Measurements from ENCODE around the gene BRD9.

BRD9 gene

DNA sequence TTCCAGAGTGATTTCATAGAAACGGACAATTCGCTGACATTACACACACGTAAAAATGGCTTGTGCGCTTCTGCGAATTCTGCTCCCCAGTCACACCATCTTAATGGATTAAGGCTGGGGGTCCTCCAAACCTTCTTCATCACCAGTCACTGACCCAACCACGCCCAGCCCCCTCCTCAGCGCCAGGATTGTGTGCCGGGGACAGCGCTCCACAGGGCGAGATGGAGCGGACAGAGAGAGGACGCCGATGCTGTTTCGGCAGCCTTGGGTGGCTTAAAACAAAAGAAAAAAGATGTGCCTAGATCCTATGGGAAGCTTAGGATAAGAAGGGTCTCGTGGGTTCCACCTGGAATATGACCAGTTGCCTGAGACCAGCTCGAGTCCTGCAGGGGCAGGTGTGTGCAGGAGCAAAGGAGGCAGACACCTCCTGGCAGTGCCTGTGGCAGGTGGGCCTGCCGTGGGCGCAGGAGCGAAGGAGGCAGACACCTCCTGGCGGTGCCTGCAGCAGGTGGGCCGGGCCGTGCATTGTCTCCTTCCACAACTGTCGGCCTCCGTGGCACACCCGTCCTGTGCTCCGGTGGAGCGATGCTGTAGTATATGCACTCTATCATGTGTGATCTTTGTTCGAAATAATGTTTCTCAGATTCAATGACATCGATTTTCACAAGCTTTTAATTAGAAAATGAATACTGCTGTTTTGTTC is 20.9 kb downstream of the BRD9 start:
- ChIA-PET CTCF (no interaction called here), POLR2A (no interaction called here)
- no peak for DNase-seq
- Histone ChIP-seq H3K4me1 (ENCODE audit: control extremely low read depth in 1 of 4, control insufficient read depth in 4 of 4, insufficient read depth in 4 of 4, low read length in 3 of 4) (no peaks in the 10 kb centered on the region), H3K27ac (ENCODE audit: insufficient read depth in 1 of 2, low read depth in 1 of 2, low read length in 2 of 2, poor library complexity in 1 of 2, severe bottlenecking in 2 of 2) (no peak overlapping the region), H3K9me3 (ENCODE audit: control extremely low read depth in 1 of 5, control insufficient read depth in 4 of 5, insufficient read depth in 2 of 5, low read depth in 1 of 5, low read length in 4 of 5) (no peaks in the 10 kb centered on the region), H3K4me3 (ENCODE audit: control insufficient read depth in 1 of 7, extremely low read depth in 1 of 7, insufficient read depth in 4 of 7, low read depth in 2 of 7, low read length in 6 of 7) (no peak overlapping the region), H3K27me3 (replicated peaks in 2 of 5; ENCODE audit: control insufficient read depth in 4 of 5, insufficient read depth in 5 of 5, low read length in 4 of 5) (no peaks in the 10 kb centered on the region), H3K36me3 (ENCODE audit: control insufficient read depth in 4 of 4, insufficient read depth in 4 of 4, low read length in 3 of 4) (peaks cover 20 to 93% (median 83%) of the 10 kb centered on the region in 4 experiments)
- WGBS (ENCODE audit: insufficient coverage): 94% methylated on average over 26 of the region's 29 CpGs

DNA sequence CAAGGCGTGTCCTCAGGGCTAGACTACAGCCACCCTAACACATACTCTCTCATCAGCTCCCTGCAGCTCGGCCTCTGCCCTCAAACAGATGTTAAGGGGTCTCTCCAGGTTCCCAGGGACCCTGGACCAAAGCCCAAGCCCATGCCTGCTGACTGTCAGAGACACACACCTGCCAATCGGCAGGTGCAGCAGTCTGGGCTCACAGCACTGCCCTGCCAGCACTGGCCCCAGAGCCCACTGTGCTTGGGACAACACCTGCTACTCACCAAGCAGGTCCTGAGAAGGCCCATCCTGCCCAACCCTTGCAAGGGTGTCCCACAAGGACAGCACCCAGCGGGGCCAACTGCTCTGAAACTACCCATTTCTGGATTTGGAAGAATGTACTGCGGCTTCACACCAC is 21.6 kb downstream of the BRD9 start:
- no peak for DNase-seq
- ChIA-PET POLR2A (no interaction called here), CTCF (no interaction called here)
- H3K27me3 ChIP-seq (replicated peaks in 2 of 5; ENCODE audit: control insufficient read depth in 4 of 5, insufficient read depth in 5 of 5, low read length in 4 of 5): no peaks in the 10 kb centered on the region
- H3K9me3 ChIP-seq (ENCODE audit: control extremely low read depth in 1 of 5, control insufficient read depth in 4 of 5, insufficient read depth in 2 of 5, low read depth in 1 of 5, low read length in 4 of 5): no peaks in the 10 kb centered on the region
- 100% methylated on average over 5 of the region's 5 CpGs for WGBS (ENCODE audit: insufficient coverage)
- H3K36me3 ChIP-seq (ENCODE audit: control insufficient read depth in 4 of 4, insufficient read depth in 4 of 4, low read length in 3 of 4): peaks cover 20 to 92% (median 83%) of the 10 kb centered on the region in 4 experiments
- H3K27ac ChIP-seq (ENCODE audit: insufficient read depth in 1 of 2, low read depth in 1 of 2, low read length in 2 of 2, poor library complexity in 1 of 2, severe bottlenecking in 2 of 2): no peak overlapping the region
- no peak overlapping the region for H3K4me3 ChIP-seq (ENCODE audit: control insufficient read depth in 1 of 7, extremely low read depth in 1 of 7, insufficient read depth in 4 of 7, low read depth in 2 of 7, low read length in 6 of 7)
- no peaks in the 10 kb centered on the region for H3K4me1 ChIP-seq (ENCODE audit: control extremely low read depth in 1 of 4, control insufficient read depth in 4 of 4, insufficient read depth in 4 of 4, low read length in 3 of 4)

DNA sequence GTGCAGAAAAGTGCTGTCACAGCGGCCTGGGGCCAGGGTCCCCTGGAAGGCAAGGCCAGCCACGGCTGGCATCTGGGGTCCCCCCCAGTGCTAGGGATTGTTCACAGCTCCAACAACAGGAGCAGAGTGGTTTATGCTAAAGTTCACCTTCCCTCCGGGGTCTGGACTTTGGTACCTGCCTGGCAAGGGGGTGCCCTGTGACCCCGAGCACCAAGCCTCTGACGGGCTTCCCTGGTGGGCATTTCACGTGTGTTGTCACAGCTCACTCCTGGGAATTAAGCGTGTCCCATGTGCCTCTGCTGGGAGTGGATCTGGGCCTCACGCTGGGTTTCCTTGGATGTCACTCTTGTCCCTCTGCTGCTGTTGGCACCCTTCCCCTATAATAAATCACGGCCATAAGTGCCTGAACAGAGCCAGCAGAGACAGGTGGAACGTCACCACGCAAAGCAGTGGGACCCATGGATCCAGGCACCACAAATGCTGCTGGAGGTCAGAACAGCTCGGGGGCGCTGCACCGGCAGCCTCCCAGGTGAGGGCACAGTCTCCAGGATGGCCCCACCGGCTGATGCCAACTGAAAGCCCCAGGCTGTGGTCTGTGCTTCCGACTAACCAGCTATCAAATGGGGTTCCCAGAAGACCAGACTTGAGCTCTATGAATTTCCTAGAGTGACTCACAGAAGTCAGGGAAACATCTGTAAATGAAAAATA is 24.0 kb downstream of the BRD9 start:
- CTCF ChIA-PET: no interaction called here
- Histone ChIP-seq H3K27ac (ENCODE audit: insufficient read depth in 1 of 2, low read depth in 1 of 2, low read length in 2 of 2, poor library complexity in 1 of 2, severe bottlenecking in 2 of 2) (no peak overlapping the region), H3K4me1 (ENCODE audit: control extremely low read depth in 1 of 4, control insufficient read depth in 4 of 4, insufficient read depth in 4 of 4, low read length in 3 of 4) (no peaks in the 10 kb centered on the region), H3K27me3 (replicated peaks in 2 of 5; ENCODE audit: control insufficient read depth in 4 of 5, insufficient read depth in 5 of 5, low read length in 4 of 5) (no peaks in the 10 kb centered on the region), H3K36me3 (ENCODE audit: control insufficient read depth in 4 of 4, insufficient read depth in 4 of 4, low read length in 3 of 4) (peaks cover 21 to 96% (median 87%) of the 10 kb centered on the region in 4 experiments), H3K9me3 (ENCODE audit: control extremely low read depth in 1 of 5, control insufficient read depth in 4 of 5, insufficient read depth in 2 of 5, low read depth in 1 of 5, low read length in 4 of 5) (no peaks in the 10 kb centered on the region), H3K4me3 (ENCODE audit: control insufficient read depth in 1 of 7, extremely low read depth in 1 of 7, insufficient read depth in 4 of 7, low read depth in 2 of 7, low read length in 6 of 7) (no peak overlapping the region)
- WGBS (ENCODE audit: insufficient coverage): 98% methylated on average over 16 of the region's 16 CpGs
- POLR2A ChIA-PET: no interaction called here
- DNase-seq: no peak

DNA sequence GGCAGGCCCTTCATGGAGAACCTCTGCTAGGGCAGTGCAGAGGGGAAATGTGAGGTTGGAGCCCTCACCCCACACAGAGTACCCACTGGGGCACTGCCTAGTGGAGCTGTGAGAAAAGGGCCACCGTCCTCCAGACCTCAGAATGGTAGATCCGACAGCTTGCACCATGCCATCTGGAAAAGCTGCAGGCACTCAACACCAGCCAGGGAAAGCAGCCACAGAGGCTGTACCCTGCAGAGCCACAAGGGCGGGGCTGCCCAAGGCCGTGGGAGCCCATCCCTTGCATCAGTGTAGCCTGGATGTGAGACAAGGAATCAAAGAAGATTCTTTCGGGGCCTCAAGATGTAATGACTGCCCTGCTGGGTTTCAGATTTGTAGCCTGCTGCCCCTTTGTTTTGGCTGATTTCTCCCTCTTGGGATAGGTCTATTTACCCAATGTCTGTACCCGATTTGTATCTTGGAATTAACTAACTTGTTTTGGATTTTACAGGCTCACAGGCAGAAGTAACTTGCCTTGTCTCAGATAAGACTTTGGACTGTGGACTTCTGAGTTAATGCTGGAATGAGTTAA is 25.2 kb downstream of the BRD9 start:
- Histone ChIP-seq H3K9me3 (ENCODE audit: control extremely low read depth in 1 of 5, control insufficient read depth in 4 of 5, insufficient read depth in 2 of 5, low read depth in 1 of 5, low read length in 4 of 5) (no peaks in the 10 kb centered on the region), H3K4me3 (ENCODE audit: control insufficient read depth in 1 of 7, extremely low read depth in 1 of 7, insufficient read depth in 4 of 7, low read depth in 2 of 7, low read length in 6 of 7) (no peak overlapping the region), H3K27me3 (replicated peaks in 2 of 5; ENCODE audit: control insufficient read depth in 4 of 5, insufficient read depth in 5 of 5, low read length in 4 of 5) (no peaks in the 10 kb centered on the region), H3K27ac (ENCODE audit: insufficient read depth in 1 of 2, low read depth in 1 of 2, low read length in 2 of 2, poor library complexity in 1 of 2, severe bottlenecking in 2 of 2) (no peak overlapping the region), H3K36me3 (ENCODE audit: control insufficient read depth in 4 of 4, insufficient read depth in 4 of 4, low read length in 3 of 4) (peaks cover 15 to 99% (median 88%) of the 10 kb centered on the region in 4 experiments), H3K4me1 (ENCODE audit: control extremely low read depth in 1 of 4, control insufficient read depth in 4 of 4, insufficient read depth in 4 of 4, low read length in 3 of 4) (no peaks in the 10 kb centered on the region)
- ChIA-PET CTCF (no interaction called here), POLR2A (no interaction called here)
- DNase-seq: no peak
- WGBS (ENCODE audit: insufficient coverage): 100% methylated on average over 6 of the region's 6 CpGs

DNA sequence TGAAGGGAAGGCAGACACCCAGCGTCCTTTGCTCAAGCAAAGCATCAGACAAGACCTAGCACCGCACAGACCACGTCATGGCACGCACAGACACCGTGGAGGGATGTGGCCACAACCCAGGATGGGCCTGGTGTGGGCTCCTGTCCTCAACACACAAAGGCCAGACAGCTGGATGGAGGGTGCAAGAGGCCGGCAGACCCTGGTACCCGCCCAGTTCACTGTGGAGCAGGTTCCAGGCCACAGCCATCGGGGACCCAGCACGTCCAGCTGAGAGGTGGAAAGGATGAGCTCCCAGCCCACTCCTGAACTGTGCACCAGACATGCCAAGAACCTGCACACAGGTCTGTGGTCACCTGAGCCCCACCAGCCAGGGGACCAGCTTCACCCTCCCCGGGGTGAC is 26.8 kb downstream of the BRD9 start:
- H3K27ac ChIP-seq (ENCODE audit: insufficient read depth in 1 of 2, low read depth in 1 of 2, low read length in 2 of 2, poor library complexity in 1 of 2, severe bottlenecking in 2 of 2): no peak overlapping the region
- 95% methylated on average over 10 of the region's 10 CpGs for WGBS (ENCODE audit: insufficient coverage)
- H3K4me1 ChIP-seq (ENCODE audit: control extremely low read depth in 1 of 4, control insufficient read depth in 4 of 4, insufficient read depth in 4 of 4, low read length in 3 of 4): peaks cover 0 to 8% (median under 1%) of the 10 kb centered on the region in 4 experiments
- no peaks in the 10 kb centered on the region for H3K9me3 ChIP-seq (ENCODE audit: control extremely low read depth in 1 of 5, control insufficient read depth in 4 of 5, insufficient read depth in 2 of 5, low read depth in 1 of 5, low read length in 4 of 5)
- no peaks in the 10 kb centered on the region for H3K27me3 ChIP-seq (replicated peaks in 2 of 5; ENCODE audit: control insufficient read depth in 4 of 5, insufficient read depth in 5 of 5, low read length in 4 of 5)
- ChIA-PET CTCF (no interaction called here), POLR2A (no interaction called here)
- no peak for DNase-seq
- peaks cover 14 to 88% (median 77%) of the 10 kb centered on the region in 4 experiments for H3K36me3 ChIP-seq (ENCODE audit: control insufficient read depth in 4 of 4, insufficient read depth in 4 of 4, low read length in 3 of 4)
- H3K4me3 ChIP-seq (ENCODE audit: control insufficient read depth in 1 of 7, extremely low read depth in 1 of 7, insufficient read depth in 4 of 7, low read depth in 2 of 7, low read length in 6 of 7): no peak overlapping the region

DNA sequence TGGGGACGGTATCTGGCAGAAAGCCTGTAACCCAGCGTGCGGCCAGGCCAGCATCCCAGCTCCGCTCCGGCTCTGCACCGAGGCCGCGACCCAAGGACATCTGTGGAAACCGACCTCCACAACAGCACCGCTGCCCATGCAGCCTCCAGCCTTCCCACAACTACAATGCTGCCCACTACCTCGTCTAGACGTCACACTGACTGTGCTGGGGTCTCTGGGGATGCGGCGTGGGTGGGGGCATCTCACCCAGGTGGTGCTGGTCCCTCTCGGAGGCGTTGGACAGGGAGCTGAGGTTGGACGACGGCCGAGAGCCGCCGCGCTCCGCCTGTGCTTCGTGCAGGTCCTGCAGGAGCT is 27.5 kb downstream of the BRD9 start:
- no peaks in the 10 kb centered on the region for H3K9me3 ChIP-seq (ENCODE audit: control extremely low read depth in 1 of 5, control insufficient read depth in 4 of 5, insufficient read depth in 2 of 5, low read depth in 1 of 5, low read length in 4 of 5)
- no peak overlapping the region for H3K4me3 ChIP-seq (ENCODE audit: control insufficient read depth in 1 of 7, extremely low read depth in 1 of 7, insufficient read depth in 4 of 7, low read depth in 2 of 7, low read length in 6 of 7)
- H3K27me3 ChIP-seq (replicated peaks in 2 of 5; ENCODE audit: control insufficient read depth in 4 of 5, insufficient read depth in 5 of 5, low read length in 4 of 5): no peaks in the 10 kb centered on the region
- POLR2A ChIA-PET: no interaction called here
- no peak overlapping the region for H3K27ac ChIP-seq (ENCODE audit: insufficient read depth in 1 of 2, low read depth in 1 of 2, low read length in 2 of 2, poor library complexity in 1 of 2, severe bottlenecking in 2 of 2)
- 95% methylated on average over 17 of the region's 24 CpGs for WGBS (ENCODE audit: insufficient coverage)
- CTCF ChIA-PET: no interaction called here
- no peak for DNase-seq
- H3K36me3 ChIP-seq (ENCODE audit: control insufficient read depth in 4 of 4, insufficient read depth in 4 of 4, low read length in 3 of 4): peaks cover 14 to 82% (median 72%) of the 10 kb centered on the region in 4 experiments
- H3K4me1 ChIP-seq (ENCODE audit: control extremely low read depth in 1 of 4, control insufficient read depth in 4 of 4, insufficient read depth in 4 of 4, low read length in 3 of 4): peaks cover 0 to 8% (median under 1%) of the 10 kb centered on the region in 4 experiments

DNA sequence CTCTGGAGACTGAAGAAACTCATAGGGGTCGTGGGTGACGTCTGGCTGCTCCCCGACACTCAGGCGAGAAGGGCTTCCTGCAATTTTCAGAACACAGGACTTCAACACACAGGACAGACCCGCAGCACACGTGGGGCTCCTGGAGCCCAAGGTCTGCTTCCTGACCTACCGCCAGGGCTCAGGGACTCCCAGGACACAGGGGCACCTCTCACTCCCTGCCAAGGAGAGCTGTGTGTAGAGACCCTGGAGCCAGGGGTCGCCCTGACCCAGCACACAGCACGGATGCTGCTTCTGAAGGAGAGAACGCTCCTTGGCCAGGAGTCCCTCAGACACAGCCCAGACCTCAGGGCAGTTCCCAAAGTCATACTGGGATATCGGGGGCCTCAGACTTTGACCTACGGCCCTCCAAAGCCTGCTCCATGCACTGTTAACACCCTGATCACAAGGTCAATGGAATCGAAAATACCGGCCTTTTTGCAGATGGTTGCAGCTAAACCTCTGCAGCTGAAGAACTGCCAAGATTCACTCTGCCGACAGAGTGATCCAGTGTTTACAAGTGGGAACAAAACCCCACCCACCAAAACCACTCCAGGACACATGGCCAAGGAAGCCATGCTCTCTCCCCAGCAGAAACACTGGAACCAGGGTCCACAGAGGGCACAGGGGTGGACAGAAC is 28.0 kb downstream of the BRD9 start:
- no peak for DNase-seq
- Histone ChIP-seq H3K36me3 (ENCODE audit: control insufficient read depth in 4 of 4, insufficient read depth in 4 of 4, low read length in 3 of 4) (peaks cover 13 to 79% (median 66%) of the 10 kb centered on the region in 4 experiments), H3K9me3 (ENCODE audit: control extremely low read depth in 1 of 5, control insufficient read depth in 4 of 5, insufficient read depth in 2 of 5, low read depth in 1 of 5, low read length in 4 of 5) (no peaks in the 10 kb centered on the region), H3K4me1 (ENCODE audit: control extremely low read depth in 1 of 4, control insufficient read depth in 4 of 4, insufficient read depth in 4 of 4, low read length in 3 of 4) (peaks cover 0 to 8% (median under 1%) of the 10 kb centered on the region in 4 experiments), H3K4me3 (ENCODE audit: control insufficient read depth in 1 of 7, extremely low read depth in 1 of 7, insufficient read depth in 4 of 7, low read depth in 2 of 7, low read length in 6 of 7) (no peak overlapping the region), H3K27me3 (replicated peaks in 2 of 5; ENCODE audit: control insufficient read depth in 4 of 5, insufficient read depth in 5 of 5, low read length in 4 of 5) (no peaks in the 10 kb centered on the region), H3K27ac (ENCODE audit: insufficient read depth in 1 of 2, low read depth in 1 of 2, low read length in 2 of 2, poor library complexity in 1 of 2, severe bottlenecking in 2 of 2) (no peak overlapping the region)
- CTCF ChIA-PET: no interaction called here
- 94% methylated on average over 15 of the region's 15 CpGs for WGBS (ENCODE audit: insufficient coverage)
- POLR2A ChIA-PET: no interaction called here
